ENCODE results near the gene ARHGAP10.

Gene ARHGAP10

DNA sequence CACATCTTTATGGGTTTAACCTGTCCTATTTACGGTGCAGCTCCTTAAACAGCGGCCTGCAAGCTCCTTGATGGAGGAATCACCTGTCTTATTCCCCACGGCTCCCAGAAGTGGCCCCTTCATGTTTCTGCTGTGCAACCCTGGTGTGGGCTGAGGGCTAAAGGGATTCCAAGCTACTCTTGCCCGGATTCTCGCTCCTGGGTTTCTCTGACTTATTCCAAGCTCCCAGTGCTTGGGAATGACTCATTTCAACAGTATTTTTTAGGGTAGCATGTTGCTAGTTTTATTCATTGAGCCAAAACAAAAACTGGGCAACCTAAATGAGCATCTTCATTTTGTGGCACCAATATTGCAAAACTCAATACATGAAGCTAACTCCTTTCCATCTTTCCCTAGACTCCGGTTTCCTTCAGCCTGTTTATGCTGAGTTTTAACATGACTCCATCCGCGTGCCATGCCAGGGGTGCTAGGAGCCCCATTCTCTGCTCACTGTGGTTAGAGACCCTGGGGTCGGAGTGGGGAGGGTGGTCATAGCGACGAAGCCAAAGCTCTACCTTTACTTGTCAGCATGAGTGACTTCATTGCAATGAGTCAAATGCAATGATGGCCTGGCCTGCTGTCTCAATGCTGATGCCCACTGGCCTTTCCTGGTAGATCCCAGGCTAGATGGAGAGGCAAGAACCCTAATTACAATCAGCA, 360.6 kb downstream of the ARHGAP10 start:
- TF ChIP-seq, protein P1, sequence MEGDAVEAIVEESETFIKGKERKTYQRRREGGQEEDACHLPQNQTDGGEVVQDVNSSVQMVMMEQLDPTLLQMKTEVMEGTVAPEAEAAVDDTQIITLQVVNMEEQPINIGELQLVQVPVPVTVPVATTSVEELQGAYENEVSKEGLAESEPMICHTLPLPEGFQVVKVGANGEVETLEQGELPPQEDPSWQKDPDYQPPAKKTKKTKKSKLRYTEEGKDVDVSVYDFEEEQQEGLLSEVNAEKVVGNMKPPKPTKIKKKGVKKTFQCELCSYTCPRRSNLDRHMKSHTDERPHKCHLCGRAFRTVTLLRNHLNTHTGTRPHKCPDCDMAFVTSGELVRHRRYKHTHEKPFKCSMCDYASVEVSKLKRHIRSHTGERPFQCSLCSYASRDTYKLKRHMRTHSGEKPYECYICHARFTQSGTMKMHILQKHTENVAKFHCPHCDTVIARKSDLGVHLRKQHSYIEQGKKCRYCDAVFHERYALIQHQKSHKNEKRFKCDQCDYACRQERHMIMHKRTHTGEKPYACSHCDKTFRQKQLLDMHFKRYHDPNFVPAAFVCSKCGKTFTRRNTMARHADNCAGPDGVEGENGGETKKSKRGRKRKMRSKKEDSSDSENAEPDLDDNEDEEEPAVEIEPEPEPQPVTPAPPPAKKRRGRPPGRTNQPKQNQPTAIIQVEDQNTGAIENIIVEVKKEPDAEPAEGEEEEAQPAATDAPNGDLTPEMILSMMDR (conservative IDR thresholded peaks at IDR 0.05) = no peak
- H3K27ac ChIP-seq = no peak overlapping the region

DNA sequence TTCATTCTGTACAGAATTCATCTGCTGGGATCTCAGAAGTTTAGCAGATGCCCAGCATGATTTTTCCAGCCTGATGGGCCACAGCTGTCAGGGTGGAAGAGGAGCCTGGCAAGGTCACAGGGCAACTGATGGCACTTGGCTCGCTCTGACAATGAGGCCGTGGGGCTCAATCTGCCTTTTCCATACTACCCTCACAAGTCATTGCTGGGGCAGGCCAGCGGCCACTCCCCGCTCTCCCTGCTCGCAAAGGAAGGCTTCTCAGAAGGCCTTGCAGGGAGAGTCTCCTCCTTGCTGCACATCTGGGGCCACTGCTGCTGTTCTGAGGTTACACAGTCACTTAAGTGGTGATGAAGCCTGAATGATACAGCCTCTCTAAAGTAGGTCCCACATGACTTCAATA, 361.2 kb downstream of the ARHGAP10 start:
- H3K27ac ChIP-seq = no peak overlapping the region
- TF ChIP-seq, protein P1 (conservative IDR thresholded peaks at IDR 0.05) = no peak

DNA sequence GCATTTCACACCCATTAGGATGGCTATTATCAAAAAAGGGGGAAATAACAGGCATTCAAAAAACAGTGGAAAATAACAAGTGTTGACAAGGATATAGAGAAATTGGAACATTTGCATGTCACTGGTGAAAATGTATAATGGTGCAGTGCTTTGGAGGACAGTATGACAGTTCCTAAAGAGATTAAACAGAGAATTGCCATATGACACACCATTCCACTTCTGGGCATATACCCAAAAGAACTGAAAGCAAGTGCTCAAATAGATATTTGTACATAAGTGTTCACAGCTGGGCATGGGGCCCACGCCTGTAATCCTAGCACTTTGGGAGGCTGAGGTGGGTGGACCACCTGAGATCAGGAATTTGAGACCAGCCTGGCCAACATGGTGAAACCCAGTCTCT, 362.3 kb downstream of the ARHGAP10 start:
- TF ChIP-seq, protein P1 (conservative IDR thresholded peaks at IDR 0.05) = no peak

DNA sequence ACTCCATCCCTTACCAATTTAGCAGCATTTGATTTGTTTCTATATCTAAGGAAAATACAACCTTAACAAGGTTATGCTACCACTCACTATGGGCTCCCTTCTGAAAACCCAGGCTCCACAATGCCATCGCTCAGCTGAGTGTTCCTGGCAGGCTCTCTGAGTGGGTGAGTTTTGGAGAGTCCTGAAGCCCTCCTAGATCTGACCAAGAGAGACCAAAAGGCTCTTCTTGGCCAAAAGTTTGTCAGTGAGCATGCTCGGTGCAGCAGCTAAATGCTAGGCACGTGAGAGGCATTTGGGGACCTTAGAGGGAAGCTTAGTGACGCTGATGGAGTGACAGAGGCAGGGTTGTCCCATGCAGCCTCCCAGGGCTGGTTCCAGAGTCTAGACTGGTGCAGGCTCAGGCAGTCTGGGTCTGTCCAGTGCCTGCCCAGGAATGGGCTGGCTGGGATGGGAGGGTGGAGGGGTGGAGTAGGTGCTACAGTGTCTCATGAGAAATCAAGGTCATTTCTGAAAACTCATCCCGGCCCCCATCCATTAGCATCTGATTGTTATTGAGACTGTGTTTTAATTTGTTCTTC, 363.5 kb downstream of the ARHGAP10 start:
- TF ChIP-seq, protein P1 (conservative IDR thresholded peaks at IDR 0.05) = no peak
- H3K27ac ChIP-seq = no peak overlapping the region

More for the DNA sequence above, 362.3 kb downstream of the ARHGAP10 start:
- no peak overlapping the region for H3K27ac ChIP-seq

DNA sequence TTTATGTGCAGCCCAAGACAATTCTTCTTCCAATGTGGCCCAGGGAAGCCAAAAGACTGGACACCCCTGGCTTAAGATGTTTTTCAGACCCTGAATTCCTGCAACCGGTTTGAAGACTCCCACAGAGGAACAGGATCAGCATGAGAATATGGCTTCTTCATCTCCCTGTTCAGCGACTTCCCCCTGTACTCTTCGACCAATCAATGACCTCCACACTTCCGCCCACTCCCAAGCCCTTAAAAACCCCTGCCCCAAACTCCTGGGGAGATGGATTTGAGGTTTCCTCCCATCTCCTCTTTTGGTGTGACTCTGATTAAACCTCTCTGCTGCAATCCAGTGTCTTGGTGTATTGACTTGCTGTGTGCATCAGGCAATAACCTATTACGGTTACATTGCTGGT, 365.9 kb downstream of the ARHGAP10 start:
- H3K27ac ChIP-seq = no peak overlapping the region
- TF ChIP-seq, protein P1 (conservative IDR thresholded peaks at IDR 0.05) = no peak

DNA sequence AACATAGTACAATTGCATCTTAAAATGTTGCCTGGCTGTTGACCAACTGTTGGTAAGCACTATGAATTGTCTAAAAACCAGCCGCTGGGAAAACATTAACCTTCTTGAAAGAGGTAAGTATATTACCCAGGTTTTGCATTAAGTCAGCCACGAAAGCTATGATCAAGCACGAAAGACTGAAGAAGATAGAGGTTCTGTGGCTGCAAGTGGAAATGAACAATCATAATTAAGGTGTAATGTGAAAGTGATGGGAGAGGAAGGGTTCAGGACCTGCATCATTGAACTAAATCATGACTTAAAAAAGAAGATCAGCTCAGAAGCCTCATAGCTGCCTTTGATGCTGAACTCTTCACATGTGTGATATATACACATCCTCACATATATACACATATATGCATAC, 369.3 kb downstream of the ARHGAP10 start:
- no peak overlapping the region for H3K27ac ChIP-seq

DNA sequence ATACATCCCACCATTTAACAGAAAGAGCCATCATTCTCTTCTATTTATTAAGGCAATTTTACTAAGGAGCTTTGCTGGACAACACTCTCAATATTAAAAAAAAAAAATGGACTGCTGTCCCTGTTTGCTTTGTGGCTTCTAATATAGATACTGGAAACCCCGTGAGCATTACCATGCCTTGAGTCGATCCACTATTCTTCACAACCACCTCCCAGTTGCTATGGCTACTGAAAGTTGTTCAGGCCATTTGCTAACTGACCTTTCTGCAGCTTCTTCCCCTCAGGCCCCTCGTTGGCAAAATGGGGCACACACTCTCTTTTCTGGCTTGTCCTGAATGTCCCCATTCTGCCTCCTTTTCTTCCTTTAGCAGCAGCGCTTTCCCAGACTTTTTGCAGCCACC, 369.9 kb downstream of the ARHGAP10 start:
- H3K27ac ChIP-seq = no peak overlapping the region
- TF ChIP-seq, protein P1 (conservative IDR thresholded peaks at IDR 0.05) = no peak

More for the DNA sequence above, 369.3 kb downstream of the ARHGAP10 start:
- TF ChIP-seq, protein P1 (conservative IDR thresholded peaks at IDR 0.05) = no peak

Data from VCaP (cell line).